HepG2 (cell line): ENCODE data around the gene DNTTIP2. TPM values are rescaled to one million over a fixed set of nuclear protein-coding genes. Genes with fewer than 3 reads are reported as not detected.
A peak's percentile ranks its signal among the peaks of the same experiment; 100 is the strongest.

ENCODE experiments used
- ARHGAP35 ChIP-seq: sonication (generic); formaldehyde crosslinking; IDR thresholded peaks from 2 replicates; pipeline ENCODE4 v1.9.0; 2022; ENCODE audit warnings: mild to moderate bottlenecking, inconsistent platforms, moderate library complexity, missing genetic modification reagents, borderline replicate concordance
- BHLHE40 ChIP-seq: IDR thresholded peaks from 2 replicates; pipeline ENCODE4 v1.6.1; 2011; ENCODE audit warnings: low read length, improper control_type of control experiment
- CAMTA2 ChIP-seq: sonication (generic); formaldehyde crosslinking; IDR thresholded peaks from 2 replicates; pipeline ENCODE4 v1.4.0; 2020; ENCODE audit warnings: mild to moderate bottlenecking, missing genetic modification reagents, borderline replicate concordance
- CREM ChIP-seq, 2 experiments: sonication (generic) in 1 of 2; formaldehyde crosslinking in 1 of 2; IDR thresholded peaks; 2 replicates each; pipeline versions ENCODE4 v1.4.0 to v1.6.1; 2016 to 2020; ENCODE audit warnings: antibody characterized with exemption in 1 of 2, mild to moderate bottlenecking in 1 of 2, missing genetic modification reagents in 1 of 2
- DR1 ChIP-seq: sonication (generic); formaldehyde crosslinking; IDR thresholded peaks from 2 replicates; pipeline ENCODE4 v1.8.0; 2021; ENCODE audit warnings: mild to moderate bottlenecking, missing genetic modification reagents, inconsistent platforms
- MIER3 ChIP-seq: IDR thresholded peaks from 2 replicates; pipeline ENCODE4 v1.6.1; 2016; ENCODE audit warnings: missing compliant biosample characterization, borderline replicate concordance
- POLR2AphosphoS5 ChIP-seq: IDR thresholded peaks from 2 replicates; pipeline ENCODE4 v1.6.1; 2012; ENCODE audit warnings: low read depth, low read length
- RFXAP ChIP-seq: sonication (generic); formaldehyde crosslinking; IDR thresholded peaks from 2 replicates; pipeline ENCODE4 v1.4.0; 2020; ENCODE audit warnings: missing genetic modification reagents, borderline replicate concordance
- SIX4 ChIP-seq: sonication (generic); formaldehyde crosslinking; IDR thresholded peaks from 2 replicates; pipeline ENCODE4 v1.4.0; 2020; ENCODE audit warnings: missing genetic modification reagents
- SMAD1 ChIP-seq: sonication (generic); formaldehyde crosslinking; IDR thresholded peaks from 2 replicates; pipeline ENCODE4 v1.4.0; 2020; ENCODE audit warnings: missing genetic modification reagents, low read depth, mild to moderate bottlenecking, borderline replicate concordance
- SNRNP70 ChIP-seq: fragments of 200-400 bp; formaldehyde crosslinking; IDR thresholded peaks from 2 replicates; pipeline ENCODE4 v1.6.1; 2017; ENCODE audit warnings: mild to moderate bottlenecking, low read depth, low read length, moderate library complexity
- TBP ChIP-seq: sonication (generic); formaldehyde crosslinking; IDR thresholded peaks from 2 replicates; pipeline ENCODE4 v1.5.0; 2020; ENCODE audit warnings: missing genetic modification reagents
- TRIM24 ChIP-seq: sonication (generic); formaldehyde crosslinking; IDR thresholded peaks from 2 replicates; pipeline ENCODE4 v1.8.0; 2022; ENCODE audit warnings: mild to moderate bottlenecking, missing genetic modification reagents
- ZBTB38 ChIP-seq: sonication (generic); formaldehyde crosslinking; IDR thresholded peaks from 2 replicates; pipeline ENCODE4 v1.5.1; 2020; ENCODE audit warnings: mild to moderate bottlenecking, missing genetic modification reagents
- ZFP41 ChIP-seq: sonication (generic); formaldehyde crosslinking; IDR thresholded peaks from 2 replicates; pipeline ENCODE4 v1.4.0; 2020; ENCODE audit warnings: mild to moderate bottlenecking, missing genetic modification reagents, borderline replicate concordance
- ZFP82 ChIP-seq: sonication (generic); formaldehyde crosslinking; IDR thresholded peaks from 2 replicates; pipeline ENCODE4 v1.5.1; 2020; ENCODE audit warnings: mild to moderate bottlenecking, missing genetic modification reagents, borderline replicate concordance
- ZNF292 ChIP-seq: sonication (generic); formaldehyde crosslinking; IDR thresholded peaks from 2 replicates; pipeline ENCODE4 v1.8.1; 2022; ENCODE audit warnings: mild to moderate bottlenecking, low read depth, missing genetic modification reagents, borderline replicate concordance
- ZNF468 ChIP-seq: sonication (generic); formaldehyde crosslinking; IDR thresholded peaks from 2 replicates; pipeline ENCODE4 v1.8.0; 2022; ENCODE audit warnings: mild to moderate bottlenecking, moderate library complexity, missing genetic modification reagents
- ZNF543 ChIP-seq: sonication (generic); formaldehyde crosslinking; IDR thresholded peaks from 2 replicates; pipeline ENCODE4 v1.4.0; 2020; ENCODE audit warnings: mild to moderate bottlenecking, missing genetic modification reagents
- ZNF562 ChIP-seq: sonication (generic); formaldehyde crosslinking; IDR thresholded peaks from 2 replicates; pipeline ENCODE4 v1.8.0; 2022; ENCODE audit warnings: missing genetic modification reagents, borderline replicate concordance
- ZNF850 ChIP-seq: sonication (generic); formaldehyde crosslinking; conservative IDR thresholded peaks from 2 replicates; pipeline ENCODE4 v1.9.0; 2021; ENCODE audit warnings: mild to moderate bottlenecking, missing genetic modification reagents
- polyA plus RNA-seq, 8 experiments: library from polyadenylated mRNA; depleted of rRNA in 3 of 8; stranded (reverse) in 7 of 8; unstranded in 1 of 8; fragments of >200 nt; fragmentation: Illumina TruSeq in 4 of 8; extraction: Trizol in 4 of 8; gene quantifications; 2 replicates each; pipeline versions ENCODE4 v1.2.1 to v1.2.3, GENCODE V29; 2011 to 2016; ENCODE audit warnings: low read depth in 4 of 8, missing spikeins in 1 of 8, mixed read lengths in 1 of 8; ENCODE audit not compliant: insufficient read depth in 1 of 8
- total RNA-seq, 5 experiments: library from RNA; depleted of rRNA; stranded (reverse); fragments of >200 nt; fragmentation: Illumina TruSeq; extraction: Trizol; gene quantifications; 2 replicates each; pipeline ENCODE4 v1.2.3, GENCODE V29; 2016; ENCODE audit warnings: low read depth in 1 of 5
- TF ChIP-seq, protein P1 (sequence below): sonication (generic); formaldehyde crosslinking; IDR thresholded peaks from 2 replicates; pipeline ENCODE4 v1.4.0; 2020; ENCODE audit warnings: mild to moderate bottlenecking, missing genetic modification reagents
- TF ChIP-seq, protein P2 (sequence below): sonication (generic); formaldehyde crosslinking; IDR thresholded peaks from 2 replicates; pipeline ENCODE4 v1.8.0; 2022; ENCODE audit warnings: mild to moderate bottlenecking, missing genetic modification reagents
- TF ChIP-seq, protein P3 (sequence below): sonication (generic); formaldehyde crosslinking; IDR thresholded peaks from 2 replicates; pipeline ENCODE4 v1.8.0; 2022; ENCODE audit warnings: missing genetic modification reagents, mild to moderate bottlenecking, borderline replicate concordance
- TF ChIP-seq, protein P4 (sequence below): sonication (generic); formaldehyde crosslinking; IDR thresholded peaks from 2 replicates; pipeline ENCODE4 v1.9.0; 2022; ENCODE audit warnings: low read depth, missing genetic modification reagents

The DNTTIP2 gene
- total and polyA plus RNA-seq, 2 of the 13 experiments (the other 11 are each of a cell fraction or from before 2014, with no cell fraction given), result 11.4 to 63.3 TPM

DNA sequence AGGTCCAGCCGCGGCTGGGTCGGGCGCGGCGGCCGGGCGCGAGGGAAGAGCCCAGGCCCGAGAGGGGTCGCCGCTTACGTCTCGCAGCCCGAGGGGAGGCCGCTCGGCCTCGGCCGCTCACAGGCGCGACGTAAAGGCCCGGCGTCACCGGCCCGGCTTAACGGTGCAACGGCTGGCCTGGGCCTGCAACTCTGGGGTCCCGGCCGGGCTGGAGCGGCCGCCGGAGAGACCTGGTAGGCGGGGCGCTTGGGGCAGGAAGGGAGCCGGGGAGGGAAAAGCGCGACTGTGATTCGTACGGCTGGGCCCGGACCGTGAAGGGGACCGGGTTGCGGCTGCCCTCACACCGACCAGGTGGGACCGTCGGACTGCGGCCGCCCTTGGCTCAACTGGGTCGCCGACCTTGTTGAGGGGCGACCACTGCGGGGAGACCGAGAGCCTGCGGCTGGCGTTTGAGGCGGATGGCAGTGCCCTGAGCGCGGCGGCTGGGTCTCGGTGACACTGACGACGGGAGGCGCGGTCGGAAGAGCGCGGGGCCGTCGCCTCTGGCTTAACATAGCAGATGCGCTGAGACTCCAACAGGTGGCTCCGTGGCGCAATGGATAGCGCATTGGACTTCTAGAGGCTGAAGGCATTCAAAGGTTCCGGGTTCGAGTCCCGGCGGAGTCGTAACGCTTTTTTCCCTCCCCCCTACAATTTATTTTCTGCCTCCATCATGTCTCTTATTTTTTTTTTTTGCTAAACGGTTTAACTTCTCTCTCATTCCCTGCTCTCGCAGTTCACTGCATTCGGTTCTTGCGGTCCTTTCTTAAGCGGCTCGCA, 31.8 kb downstream of the DNTTIP2 start (continued):
- TF ChIP-seq SNRNP70, result no peak
- TF ChIP-seq ARHGAP35 (CRISPR knock-in tag), result no peak
- TF ChIP-seq CAMTA2, result peak; percentile 52; the same call in 1 of the 2 replicates
- TF ChIP-seq RFXAP (CRISPR knock-in tag), result peak; percentile 21
- TF ChIP-seq ZNF543 (CRISPR knock-in tag), result no peak; the same call in 1 of the 2 replicates
- TF ChIP-seq ZFP82, result 0 out of 2 replicates have a peak, but pooled peaks have one; percentile 14
- TF ChIP-seq CREM (IDR thresholded peaks at IDR 0.05), result peak; percentile 9; the same call in 1 of the 2 replicates
- TF ChIP-seq CREM (CRISPR knock-in tag; IDR thresholded peaks at IDR 0.05), result no peak
- TF ChIP-seq ZNF292, result no peak
- peak; percentile 46 for TF ChIP-seq POLR2AphosphoS5
- TF ChIP-seq ZNF562 (CRISPR knock-in tag), result no peak
- TF ChIP-seq ZFP41, result no peak
- TF ChIP-seq ZBTB38 (CRISPR knock-in tag), result no peak
- TF ChIP-seq ZNF850 (CRISPR knock-in tag), result no peak
- 0 out of 2 replicates have a peak, but pooled peaks have one; percentile 63 for TF ChIP-seq SMAD1 (CRISPR knock-in tag)
- no peak for TF ChIP-seq TBP
- TF ChIP-seq MIER3, result no peak
- TF ChIP-seq, protein P1, sequence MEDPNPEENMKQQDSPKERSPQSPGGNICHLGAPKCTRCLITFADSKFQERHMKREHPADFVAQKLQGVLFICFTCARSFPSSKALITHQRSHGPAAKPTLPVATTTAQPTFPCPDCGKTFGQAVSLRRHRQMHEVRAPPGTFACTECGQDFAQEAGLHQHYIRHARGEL (CRISPR knock-in tag), result peak; percentile 71; the same call in 1 of the 2 replicates
- TF ChIP-seq SIX4, result no peak
- TF ChIP-seq DR1 (CRISPR knock-in tag), result peak; percentile 34; the same call in 1 of the 2 replicates
- TF ChIP-seq ZNF468, result peak; percentile 40; the same call in 1 of the 2 replicates
- TF ChIP-seq, protein P2, sequence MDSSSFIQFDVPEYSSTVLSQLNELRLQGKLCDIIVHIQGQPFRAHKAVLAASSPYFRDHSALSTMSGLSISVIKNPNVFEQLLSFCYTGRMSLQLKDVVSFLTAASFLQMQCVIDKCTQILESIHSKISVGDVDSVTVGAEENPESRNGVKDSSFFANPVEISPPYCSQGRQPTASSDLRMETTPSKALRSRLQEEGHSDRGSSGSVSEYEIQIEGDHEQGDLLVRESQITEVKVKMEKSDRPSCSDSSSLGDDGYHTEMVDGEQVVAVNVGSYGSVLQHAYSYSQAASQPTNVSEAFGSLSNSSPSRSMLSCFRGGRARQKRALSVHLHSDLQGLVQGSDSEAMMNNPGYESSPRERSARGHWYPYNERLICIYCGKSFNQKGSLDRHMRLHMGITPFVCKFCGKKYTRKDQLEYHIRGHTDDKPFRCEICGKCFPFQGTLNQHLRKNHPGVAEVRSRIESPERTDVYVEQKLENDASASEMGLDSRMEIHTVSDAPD, result peak; percentile 40; the same call in 1 of the 2 replicates
- no peak for TF ChIP-seq BHLHE40
- no peak for TF ChIP-seq TRIM24
- TF ChIP-seq, protein P3, sequence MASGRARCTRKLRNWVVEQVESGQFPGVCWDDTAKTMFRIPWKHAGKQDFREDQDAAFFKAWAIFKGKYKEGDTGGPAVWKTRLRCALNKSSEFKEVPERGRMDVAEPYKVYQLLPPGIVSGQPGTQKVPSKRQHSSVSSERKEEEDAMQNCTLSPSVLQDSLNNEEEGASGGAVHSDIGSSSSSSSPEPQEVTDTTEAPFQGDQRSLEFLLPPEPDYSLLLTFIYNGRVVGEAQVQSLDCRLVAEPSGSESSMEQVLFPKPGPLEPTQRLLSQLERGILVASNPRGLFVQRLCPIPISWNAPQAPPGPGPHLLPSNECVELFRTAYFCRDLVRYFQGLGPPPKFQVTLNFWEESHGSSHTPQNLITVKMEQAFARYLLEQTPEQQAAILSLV, result no peak; the same call in 1 of the 2 replicates
- TF ChIP-seq, protein P4, sequence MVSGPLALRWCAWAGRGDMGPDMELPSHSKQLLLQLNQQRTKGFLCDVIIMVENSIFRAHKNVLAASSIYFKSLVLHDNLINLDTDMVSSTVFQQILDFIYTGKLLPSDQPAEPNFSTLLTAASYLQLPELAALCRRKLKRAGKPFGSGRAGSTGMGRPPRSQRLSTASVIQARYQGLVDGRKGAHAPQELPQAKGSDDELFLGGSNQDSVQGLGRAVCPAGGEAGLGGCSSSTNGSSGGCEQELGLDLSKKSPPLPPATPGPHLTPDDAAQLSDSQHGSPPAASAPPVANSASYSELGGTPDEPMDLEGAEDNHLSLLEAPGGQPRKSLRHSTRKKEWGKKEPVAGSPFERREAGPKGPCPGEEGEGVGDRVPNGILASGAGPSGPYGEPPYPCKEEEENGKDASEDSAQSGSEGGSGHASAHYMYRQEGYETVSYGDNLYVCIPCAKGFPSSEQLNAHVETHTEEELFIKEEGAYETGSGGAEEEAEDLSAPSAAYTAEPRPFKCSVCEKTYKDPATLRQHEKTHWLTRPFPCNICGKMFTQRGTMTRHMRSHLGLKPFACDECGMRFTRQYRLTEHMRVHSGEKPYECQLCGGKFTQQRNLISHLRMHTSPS (CRISPR knock-in tag), result 0 out of 2 replicates have a peak, but pooled peaks have one; percentile 39
